GM18951 (cell line): ENCODE measurements around the gene LRRC45.

ENCODE experiments used
- POLR2A ChIP-seq: IDR thresholded peaks from 4 replicates; pipeline ENCODE4 v1.6.1; 2011; ENCODE audit warnings: mild to moderate bottlenecking; ENCODE audit not compliant: insufficient read length, insufficient read depth; ENCODE audit errors: extremely low read depth
- in situ Hi-C: fragments of 300-500 bp; cut with MboI; formaldehyde crosslinking; loops from one replicate; pipeline ENCODE4 v1.12.0; 2022; ENCODE audit warnings: low sequenced_read_pairs, mixed read lengths, inconsistent platforms; ENCODE audit not compliant: unreplicated experiment

The LRRC45 gene

GRCh38 chr17:82015311-82015971, 7.7 kb upstream of the LRRC45 start:
- no peak for TF ChIP-seq POLR2A
- in situ Hi-C loops, result no loop called here

GRCh38 chr17:82016061-82016874, 6.8 kb upstream of the LRRC45 start:
- in situ Hi-C loops, result no loop called here
- no peak for TF ChIP-seq POLR2A

GRCh38 chr17:82016875-82017459, 6.1 kb upstream of the LRRC45 start:
- in situ Hi-C loops, result no loop called here
- TF ChIP-seq POLR2A, result no peak

- in situ Hi-C loops, result no loop called here
- no peak for TF ChIP-seq POLR2A
Measured at GRCh38 chr17:82017612-82018151, 5.4 kb upstream of the LRRC45 start.

GRCh38 chr17:82018152-82018988, 4.7 kb upstream of the LRRC45 start:
- in situ Hi-C loops, result no loop called here
- no peak for TF ChIP-seq POLR2A

GRCh38 chr17:82018989-82019689, 4.0 kb upstream of the LRRC45 start:
- peak; percentile 23 for TF ChIP-seq POLR2A
- in situ Hi-C loops, result no loop called here

- no peak for TF ChIP-seq POLR2A
- in situ Hi-C loops, result no loop called here
Measured at GRCh38 chr17:82019690-82020571, 3.2 kb upstream of the LRRC45 start.

- no peak for TF ChIP-seq POLR2A
- in situ Hi-C loops, result no loop called here
Measured at GRCh38 chr17:82020572-82021106, 2.5 kb upstream of the LRRC45 start.

GRCh38 chr17:82021107-82021899, 1.8 kb upstream of the LRRC45 start:
- in situ Hi-C loops, result no loop called here
- no peak for TF ChIP-seq POLR2A

GRCh38 chr17:82021900-82022309, 1.2 kb upstream of the LRRC45 start:
- TF ChIP-seq POLR2A, result no peak
- in situ Hi-C loops, result no loop called here

GRCh38 chr17:82022310-82022980, 660 bp upstream of the LRRC45 start, which contains the start of gene CENPX:
CENPX (minus strand) TSS chr17:82022878; CDS start chr17:82022861, 17 bp downstream.
- TF ChIP-seq POLR2A, result peak; percentile 74
- in situ Hi-C loops, result no loop called here
